Measurements from ENCODE around the gene MAD1L1. TPM values are rescaled to one million over a fixed set of nuclear protein-coding genes. Genes with fewer than 3 reads are reported as not detected.
"Not testable (repeated sequence)": the region's sequence is repeated elsewhere in the genome, so short reads cannot be mapped to it uniquely, and the experiment has no call there.

MAD1L1 gene
- total and polyA plus RNA-seq, 4 donors = 29.3 to 44.1 (median 35.8) TPM

GRCh38 chr7:1837696-1838543 lies 394.8 kb downstream of the MAD1L1 start:
- not testable (repeated sequence) for H3K27me3 ChIP-seq (ENCODE audit: control insufficient read depth, insufficient read depth, low read length); H3K9me3 ChIP-seq (ENCODE audit: control insufficient read depth, insufficient read depth, low read length); H3K4me3 ChIP-seq (ENCODE audit: low read depth, low read length); H3K27ac ChIP-seq (ENCODE audit: low read depth, low read length)
- peak in 1 of 6 donors; percentile 79 for DNase-seq (ENCODE audit: low read depth in 4 of 6, low spot score in 6 of 6)
- Histone ChIP-seq H3K4me1 (ENCODE audit: control insufficient read depth, insufficient read depth, low read length) (peaks cover 18% of the 10 kb centered on the region), H3K36me3 (ENCODE audit: control insufficient read depth, insufficient read depth, low read length) (peaks cover 17% of the 10 kb centered on the region)
- 66% methylated on average over 24 of the region's 31 CpGs for WGBS (ENCODE audit: insufficient coverage)

GRCh38 chr7:1831933-1832535 lies 400.7 kb downstream of the MAD1L1 start:
- DNase-seq (ENCODE audit: low read depth in 4 of 6, low spot score in 6 of 6); H3K36me3 ChIP-seq (ENCODE audit: control insufficient read depth, insufficient read depth, low read length); H3K4me3 ChIP-seq (ENCODE audit: low read depth, low read length); H3K27ac ChIP-seq (ENCODE audit: low read depth, low read length); H3K9me3 ChIP-seq (ENCODE audit: control insufficient read depth, insufficient read depth, low read length); H3K4me1 ChIP-seq (ENCODE audit: control insufficient read depth, insufficient read depth, low read length); H3K27me3 ChIP-seq (ENCODE audit: control insufficient read depth, insufficient read depth, low read length): not testable (repeated sequence)
- WGBS (ENCODE audit: insufficient coverage) = no CpG with 5 or more reads among the region's 1 CpG

- 95% methylated on average over 3 of the region's 4 CpGs for WGBS (ENCODE audit: insufficient coverage)
- not testable (repeated sequence) for H3K9me3 ChIP-seq (ENCODE audit: control insufficient read depth, insufficient read depth, low read length); H3K4me3 ChIP-seq (ENCODE audit: low read depth, low read length); H3K36me3 ChIP-seq (ENCODE audit: control insufficient read depth, insufficient read depth, low read length); H3K27me3 ChIP-seq (ENCODE audit: control insufficient read depth, insufficient read depth, low read length); DNase-seq (ENCODE audit: low read depth in 4 of 6, low spot score in 6 of 6); H3K4me1 ChIP-seq (ENCODE audit: control insufficient read depth, insufficient read depth, low read length); H3K27ac ChIP-seq (ENCODE audit: low read depth, low read length)
These were observed 401.3 kb downstream of the MAD1L1 start for GRCh38 chr7:1831471-1831870.

- not testable (repeated sequence) for H3K4me1 ChIP-seq (ENCODE audit: control insufficient read depth, insufficient read depth, low read length); H3K27me3 ChIP-seq (ENCODE audit: control insufficient read depth, insufficient read depth, low read length); H3K4me3 ChIP-seq (ENCODE audit: low read depth, low read length); H3K9me3 ChIP-seq (ENCODE audit: control insufficient read depth, insufficient read depth, low read length); DNase-seq (ENCODE audit: low read depth in 4 of 6, low spot score in 6 of 6); H3K27ac ChIP-seq (ENCODE audit: low read depth, low read length)
- peaks cover 19% of the 10 kb centered on the region for H3K36me3 ChIP-seq (ENCODE audit: control insufficient read depth, insufficient read depth, low read length)
- WGBS (ENCODE audit: insufficient coverage) = no CpG with 5 or more reads among the region's 1 CpG
These were observed 403.1 kb downstream of the MAD1L1 start for GRCh38 chr7:1829668-1830067.

GRCh38 chr7:1829111-1829510 lies 403.6 kb downstream of the MAD1L1 start:
- Histone ChIP-seq H3K4me3 (ENCODE audit: low read depth, low read length) (no peak overlapping the region), H3K9me3 (ENCODE audit: control insufficient read depth, insufficient read depth, low read length) (no peaks in the 10 kb centered on the region), H3K27me3 (ENCODE audit: control insufficient read depth, insufficient read depth, low read length) (no peaks in the 10 kb centered on the region), H3K4me1 (ENCODE audit: control insufficient read depth, insufficient read depth, low read length) (no peaks in the 10 kb centered on the region), H3K36me3 (ENCODE audit: control insufficient read depth, insufficient read depth, low read length) (peaks cover 19% of the 10 kb centered on the region), H3K27ac (ENCODE audit: low read depth, low read length) (no peak overlapping the region)
- WGBS (ENCODE audit: insufficient coverage) = 95% methylated on average over 22 of the region's 22 CpGs
- DNase-seq (ENCODE audit: low read depth in 4 of 6, low spot score in 6 of 6) = no peak

GRCh38 chr7:1828170-1828569 lies 404.6 kb downstream of the MAD1L1 start:
- not testable (repeated sequence) for H3K4me3 ChIP-seq (ENCODE audit: low read depth, low read length); H3K27ac ChIP-seq (ENCODE audit: low read depth, low read length); H3K27me3 ChIP-seq (ENCODE audit: control insufficient read depth, insufficient read depth, low read length); DNase-seq (ENCODE audit: low read depth in 4 of 6, low spot score in 6 of 6); H3K4me1 ChIP-seq (ENCODE audit: control insufficient read depth, insufficient read depth, low read length); H3K9me3 ChIP-seq (ENCODE audit: control insufficient read depth, insufficient read depth, low read length)
- 92% methylated on average over 16 of the region's 16 CpGs for WGBS (ENCODE audit: insufficient coverage)
- H3K36me3 ChIP-seq (ENCODE audit: control insufficient read depth, insufficient read depth, low read length) = peaks cover 24% of the 10 kb centered on the region

GRCh38 chr7:1827521-1827981 lies 405.2 kb downstream of the MAD1L1 start:
- WGBS (ENCODE audit: insufficient coverage) = 82% methylated on average over 15 of the region's 27 CpGs
- not testable (repeated sequence) for H3K27ac ChIP-seq (ENCODE audit: low read depth, low read length); DNase-seq (ENCODE audit: low read depth in 4 of 6, low spot score in 6 of 6); H3K4me1 ChIP-seq (ENCODE audit: control insufficient read depth, insufficient read depth, low read length); H3K9me3 ChIP-seq (ENCODE audit: control insufficient read depth, insufficient read depth, low read length); H3K27me3 ChIP-seq (ENCODE audit: control insufficient read depth, insufficient read depth, low read length); H3K4me3 ChIP-seq (ENCODE audit: low read depth, low read length)
- peaks cover 24% of the 10 kb centered on the region for H3K36me3 ChIP-seq (ENCODE audit: control insufficient read depth, insufficient read depth, low read length)

GRCh38 chr7:1826931-1827330 lies 405.8 kb downstream of the MAD1L1 start:
- H3K4me1 ChIP-seq (ENCODE audit: control insufficient read depth, insufficient read depth, low read length); DNase-seq (ENCODE audit: low read depth in 4 of 6, low spot score in 6 of 6); H3K27me3 ChIP-seq (ENCODE audit: control insufficient read depth, insufficient read depth, low read length); H3K4me3 ChIP-seq (ENCODE audit: low read depth, low read length); H3K9me3 ChIP-seq (ENCODE audit: control insufficient read depth, insufficient read depth, low read length); H3K27ac ChIP-seq (ENCODE audit: low read depth, low read length): not testable (repeated sequence)
- 66% methylated on average over 14 of the region's 21 CpGs for WGBS (ENCODE audit: insufficient coverage)
- peaks cover 24% of the 10 kb centered on the region for H3K36me3 ChIP-seq (ENCODE audit: control insufficient read depth, insufficient read depth, low read length)

GRCh38 chr7:1825897-1826741 lies 406.6 kb downstream of the MAD1L1 start:
- Histone ChIP-seq H3K9me3 (ENCODE audit: control insufficient read depth, insufficient read depth, low read length) (no peaks in the 10 kb centered on the region), H3K27me3 (ENCODE audit: control insufficient read depth, insufficient read depth, low read length) (no peaks in the 10 kb centered on the region), H3K4me1 (ENCODE audit: control insufficient read depth, insufficient read depth, low read length) (no peaks in the 10 kb centered on the region), H3K27ac (ENCODE audit: low read depth, low read length) (no peak overlapping the region), H3K4me3 (ENCODE audit: low read depth, low read length) (no peak overlapping the region), H3K36me3 (ENCODE audit: control insufficient read depth, insufficient read depth, low read length) (peaks cover 24% of the 10 kb centered on the region)
- WGBS (ENCODE audit: insufficient coverage) = 93% methylated on average over 44 of the region's 45 CpGs
- DNase-seq (ENCODE audit: low read depth in 4 of 6, low spot score in 6 of 6) = no peak

All from spinal cord (tissue), 10 donors.